GM10266 (cell line): ENCODE data around the gene TNFAIP8L3.

ENCODE experiments used
- DNase-seq: peaks from one replicate; pipeline ENCODE4 v3.0.0; 2012; ENCODE audit errors: extremely low spot score
- CTCF ChIP-seq: IDR thresholded peaks from 2 replicates; pipeline ENCODE4 v1.5.1; 2012; ENCODE audit warnings: mild to moderate bottlenecking, low read depth; ENCODE audit not compliant: control insufficient read depth, insufficient read depth; ENCODE audit errors: missing control alignments

TNFAIP8L3 gene

GRCh38 chr15:51024735-51025453 lies 69.8 kb downstream of the TNFAIP8L3 start:
- no peak for TF ChIP-seq CTCF
- DNase-seq: no peak

DNA sequence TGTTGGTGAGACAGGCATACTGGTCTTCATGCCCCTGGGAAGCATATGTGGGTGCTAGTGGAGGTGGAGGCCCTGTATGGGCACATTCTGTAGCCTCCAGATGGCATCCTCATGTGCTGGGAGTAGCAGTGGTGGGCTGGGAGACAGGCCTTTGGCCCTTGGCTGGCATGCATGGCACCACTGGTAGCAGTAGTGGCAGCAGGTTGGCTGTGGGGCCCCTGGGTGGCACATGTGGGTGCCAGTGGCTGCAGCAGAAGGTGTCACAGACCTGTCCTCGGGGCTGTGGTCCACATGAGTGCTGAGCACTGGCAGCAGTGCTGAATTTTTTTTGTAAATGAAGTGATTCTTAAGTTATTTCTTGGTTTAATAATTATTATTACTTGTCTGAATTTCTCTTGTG lies 71.2 kb downstream of the TNFAIP8L3 start:
- no peak for TF ChIP-seq CTCF
- no peak for DNase-seq

DNA sequence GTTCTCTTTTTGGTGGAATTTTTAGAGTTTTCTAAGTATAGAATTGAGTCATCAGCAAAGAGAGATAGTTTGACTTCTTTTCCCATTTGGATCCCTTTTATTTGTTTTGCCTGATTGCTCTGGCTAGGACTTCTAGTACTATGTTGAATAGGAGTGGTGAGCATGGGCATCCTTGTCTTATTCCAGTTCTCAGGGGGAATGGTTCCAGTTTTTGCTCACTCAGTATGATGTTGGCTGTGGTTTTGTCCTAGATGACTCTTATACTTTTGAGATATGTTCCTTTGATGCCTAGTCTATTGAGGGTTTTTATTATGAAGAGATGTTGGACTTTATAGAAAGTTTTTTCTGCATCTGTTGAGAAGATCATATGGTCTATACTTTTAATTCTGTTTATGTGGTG lies 72.5 kb downstream of the TNFAIP8L3 start:
- TF ChIP-seq CTCF: no peak
- no peak for DNase-seq

DNA sequence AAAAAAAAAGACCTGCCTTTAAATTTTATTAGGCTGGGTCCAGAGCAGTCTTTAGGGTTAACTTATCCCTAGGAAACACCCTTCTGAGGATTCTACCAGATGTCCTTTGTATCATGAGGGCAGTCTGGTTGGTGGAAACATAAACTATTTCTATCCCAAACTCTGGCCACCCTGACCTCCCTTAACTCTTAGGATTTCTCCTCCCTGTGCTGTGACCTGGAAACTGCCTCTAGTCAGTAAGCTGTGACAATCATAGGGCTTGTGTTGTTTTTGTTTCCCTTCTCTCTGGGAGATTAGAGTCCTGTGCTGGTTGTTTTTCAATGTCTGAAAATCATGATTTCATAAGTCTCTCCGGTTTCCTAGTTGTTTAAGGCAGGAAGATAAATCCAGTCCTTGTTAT lies 78.1 kb downstream of the TNFAIP8L3 start:
- no peak for DNase-seq
- TF ChIP-seq CTCF: no peak

GRCh38 chr15:51011212-51011611 lies 83.5 kb downstream of the TNFAIP8L3 start:
- no peak for DNase-seq
- no peak for TF ChIP-seq CTCF

DNA sequence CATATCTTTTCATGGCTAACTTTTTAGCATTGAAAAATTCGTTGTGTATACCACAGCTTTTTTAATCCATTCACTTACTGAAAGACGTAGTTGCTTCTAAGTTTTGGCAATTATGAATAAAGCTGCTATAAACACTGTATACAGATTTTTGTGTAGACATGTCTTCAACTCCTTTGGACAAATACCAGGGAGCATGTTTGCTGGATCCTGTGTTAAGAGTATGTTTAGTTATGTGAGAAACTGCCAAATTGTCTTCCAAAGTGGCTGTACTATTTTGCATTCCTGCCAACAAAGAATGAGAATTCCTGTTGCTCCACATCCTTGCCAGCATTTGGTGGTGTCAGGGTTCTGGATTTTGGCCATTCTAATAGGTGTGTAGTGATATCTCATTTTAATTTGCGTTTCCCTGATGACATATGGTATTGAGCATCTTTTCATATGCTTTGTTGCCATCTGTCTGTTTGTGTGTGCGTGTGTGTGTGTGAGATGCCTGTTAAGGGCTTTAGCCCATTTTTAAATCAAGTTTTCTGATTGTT lies 87.5 kb downstream of the TNFAIP8L3 start:
- no peak for TF ChIP-seq CTCF
- DNase-seq: no peak
